Neutrophil (primary cell): ENCODE data around the gene ADAMTS17.

Source experiments
- H3K27ac ChIP-seq: fragments of 200-600 bp; sonication (generic); 2 replicates; pipeline ENCODE4 v1.5.1; 2016; ENCODE audit warnings: mild to moderate bottlenecking, moderate library complexity
- H3K27me3 ChIP-seq: fragments of 200-600 bp; sonication (generic); 2 replicates; pipeline ENCODE4 v1.6.0; 2016; ENCODE audit warnings: mild to moderate bottlenecking
- H3K36me3 ChIP-seq: fragments of 200-600 bp; sonication (generic); 2 replicates; pipeline ENCODE4 v1.5.1; 2017
- H3K4me1 ChIP-seq, 2 experiments: fragments of 200-600 bp in 1 of 2; sonication (generic) in 1 of 2; 1 replicate in 1 of 2; 2 replicates in 1 of 2; pipeline versions ENCODE4 v1.5.1 to v1.6.1; 2013 to 2016; ENCODE audit warnings: low read depth in 1 of 2, low read length in 1 of 2, mild to moderate bottlenecking in 1 of 2, moderate library complexity in 1 of 2; ENCODE audit not compliant: control insufficient read depth in 1 of 2, insufficient read depth in 1 of 2
- H3K4me3 ChIP-seq, 2 experiments: fragments of 200-600 bp in 1 of 2; sonication (generic) in 1 of 2; 1 replicate in 1 of 2; 2 replicates in 1 of 2; pipeline ENCODE4 v1.5.1; 2013 to 2016; ENCODE audit warnings: low read depth in 1 of 2, low read length in 1 of 2, mild to moderate bottlenecking in 1 of 2, moderate library complexity in 1 of 2
- H3K9me3 ChIP-seq: fragments of 200-600 bp; sonication (generic); 2 replicates; pipeline ENCODE4 v1.5.1; 2016
- CTCF ChIP-seq: fragments of 200-600 bp; sonication (generic); IDR thresholded peaks from 2 replicates; pipeline ENCODE4 v1.5.1; 2016; ENCODE audit warnings: antibody characterized with exemption

ADAMTS17 gene

GRCh38 chr15:99958426-99959097, 383.2 kb downstream of the ADAMTS17 start:
- no peaks in the 10 kb centered on the region for H3K4me1 ChIP-seq
- H3K27me3 ChIP-seq: no peaks in the 10 kb centered on the region
- H3K9me3 ChIP-seq: no peaks in the 10 kb centered on the region

GRCh38 chr15:99957642-99958013, 384.1 kb downstream of the ADAMTS17 start:
- Histone ChIP-seq H3K27ac (no peak overlapping the region), H3K36me3 (no peaks in the 10 kb centered on the region), H3K4me3 (no peak overlapping the region), H3K27me3 (no peaks in the 10 kb centered on the region), H3K9me3 (no peaks in the 10 kb centered on the region), H3K4me1 (no peaks in the 10 kb centered on the region)
- no peak for TF ChIP-seq CTCF

More at GRCh38 chr15:99958426-99959097, 383.2 kb downstream of the ADAMTS17 start:
- Histone ChIP-seq H3K4me3 (no peak overlapping the region), H3K36me3 (no peaks in the 10 kb centered on the region), H3K27ac (no peak overlapping the region)
- TF ChIP-seq CTCF: no peak

- H3K9me3 ChIP-seq: no peaks in the 10 kb centered on the region
- no peaks in the 10 kb centered on the region for H3K27me3 ChIP-seq
- no peak for TF ChIP-seq CTCF
- H3K27ac ChIP-seq: no peak overlapping the region
- no peak overlapping the region for H3K4me3 ChIP-seq
- H3K36me3 ChIP-seq: no peaks in the 10 kb centered on the region
- H3K4me1 ChIP-seq: no peaks in the 10 kb centered on the region
Observed at GRCh38 chr15:99956820-99957641, 384.7 kb downstream of the ADAMTS17 start.

- Histone ChIP-seq H3K27ac (no peak overlapping the region), H3K4me3 (no peak overlapping the region), H3K9me3 (no peaks in the 10 kb centered on the region), H3K27me3 (no peaks in the 10 kb centered on the region), H3K36me3 (no peaks in the 10 kb centered on the region), H3K4me1 (no peaks in the 10 kb centered on the region)
- TF ChIP-seq CTCF: no peak
Observed at GRCh38 chr15:99956022-99956775, 385.6 kb downstream of the ADAMTS17 start.

- no peaks in the 10 kb centered on the region for H3K27me3 ChIP-seq
- no peaks in the 10 kb centered on the region for H3K4me1 ChIP-seq
- no peak overlapping the region for H3K27ac ChIP-seq
- TF ChIP-seq CTCF: no peak
- no peak overlapping the region for H3K4me3 ChIP-seq
- no peaks in the 10 kb centered on the region for H3K9me3 ChIP-seq
- no peaks in the 10 kb centered on the region for H3K36me3 ChIP-seq
Observed at GRCh38 chr15:99955532-99955931, 386.2 kb downstream of the ADAMTS17 start.
